GM18861 (cell line): Measurements from ENCODE around the gene ADGRL1.
"Not testable (repeated sequence)": the region's sequence is repeated elsewhere in the genome, so short reads cannot be mapped to it uniquely, and the experiment has no call there.

Source experiments
- ATAC-seq: cut with Tn5 transposase; IDR thresholded peaks from one replicate; pipeline ENCODE4 v1.9.1; 2021; ENCODE audit not compliant: unreplicated experiment

ADGRL1 gene

DNA sequence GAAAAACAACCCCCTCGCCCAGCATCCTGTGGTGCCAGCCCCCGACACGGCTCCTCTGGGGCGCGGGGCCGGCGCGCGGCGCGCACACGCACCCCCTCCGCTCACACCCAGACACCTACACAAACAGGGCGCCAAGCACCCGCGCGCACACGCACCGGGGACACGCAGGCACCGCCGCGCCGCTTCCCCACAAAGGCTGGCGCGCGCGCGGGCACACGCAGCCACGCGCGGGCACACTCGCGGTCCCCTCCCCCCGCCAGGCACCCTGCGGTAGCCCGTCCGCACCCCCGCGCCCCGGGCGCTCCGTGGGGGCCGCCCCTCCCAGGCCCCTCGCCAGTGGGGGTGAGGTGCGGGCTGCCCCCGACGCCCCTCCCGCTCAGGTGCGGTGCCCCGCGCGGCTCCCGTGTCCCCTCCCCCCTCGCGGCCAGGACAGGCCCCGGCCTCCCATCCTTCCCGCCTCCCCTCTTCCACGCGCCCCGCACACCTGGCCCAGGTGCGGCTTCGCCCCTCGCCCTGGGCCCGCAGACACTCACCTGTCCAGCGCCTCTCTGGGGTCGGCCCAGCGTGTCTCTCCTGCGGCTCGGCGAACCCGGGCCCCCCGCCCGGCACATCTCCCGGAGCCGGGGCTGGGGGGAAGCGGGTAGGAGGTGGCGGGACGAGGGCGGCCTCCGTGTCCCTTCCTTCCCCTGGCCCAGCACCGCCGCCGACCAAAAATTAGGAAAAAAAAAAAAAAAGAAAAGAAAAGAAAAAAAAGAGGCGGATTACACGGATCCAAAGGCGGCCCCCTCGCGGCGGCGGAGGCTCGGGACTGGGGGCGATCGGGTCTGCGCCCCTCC, at the start of gene ADGRL1:
Gene ADGRL1, minus strand, starts transcription at position 718 of the 836 bp plus-strand sequence. CDS start 22,567 bp downstream, outside the sequence.
- ATAC-seq, result not testable (repeated sequence)

GRCh38 chr19:14255316-14255715, 49.3 kb upstream of the ADGRL1 start:
- ATAC-seq, result not testable (repeated sequence)

GRCh38 chr19:14253822-14254599, 48.0 kb upstream of the ADGRL1 start:
- not testable (repeated sequence) for ATAC-seq

DNA sequence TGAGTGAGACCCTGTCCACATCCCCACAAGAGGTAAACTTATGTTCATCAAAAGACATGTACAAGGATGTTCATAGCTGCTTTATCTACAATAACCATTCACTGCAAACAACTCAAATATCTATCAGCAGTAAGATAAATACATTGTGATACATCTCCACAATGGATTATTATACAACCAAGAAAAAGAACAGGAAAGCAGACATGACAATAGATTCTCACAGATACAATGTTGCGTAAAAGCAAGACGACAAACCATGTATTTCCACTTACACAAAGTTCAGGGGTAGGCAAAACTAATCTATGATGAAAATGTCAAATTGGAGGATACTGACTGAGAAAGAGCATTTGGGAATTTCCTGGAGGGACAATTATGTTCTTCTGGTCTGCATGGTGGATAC, 46.2 kb upstream of the ADGRL1 start:
- not testable (repeated sequence) for ATAC-seq

DNA sequence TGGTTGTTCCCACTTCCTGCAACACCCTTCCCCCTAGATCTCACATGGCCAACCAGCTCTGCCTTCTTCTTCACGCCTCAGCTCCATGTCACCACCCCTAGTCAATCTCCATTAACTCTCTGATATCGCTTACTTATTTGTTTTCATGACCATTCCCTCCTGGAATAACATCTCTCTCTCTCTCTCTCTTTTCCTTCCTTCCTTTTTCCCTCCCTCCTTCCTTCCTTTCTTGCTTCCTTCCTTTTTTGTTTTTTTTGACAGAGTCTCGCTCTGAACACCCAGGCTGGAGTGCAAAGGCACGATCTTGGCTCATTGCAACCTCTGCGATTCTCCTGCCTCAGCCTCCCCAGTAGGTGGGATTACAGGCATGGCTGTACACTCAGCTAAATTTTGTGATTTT, 44.9 kb upstream of the ADGRL1 start:
- ATAC-seq, result no peak

GRCh38 chr19:14250315-14250714, 44.3 kb upstream of the ADGRL1 start:
- ATAC-seq, result not testable (repeated sequence)

DNA sequence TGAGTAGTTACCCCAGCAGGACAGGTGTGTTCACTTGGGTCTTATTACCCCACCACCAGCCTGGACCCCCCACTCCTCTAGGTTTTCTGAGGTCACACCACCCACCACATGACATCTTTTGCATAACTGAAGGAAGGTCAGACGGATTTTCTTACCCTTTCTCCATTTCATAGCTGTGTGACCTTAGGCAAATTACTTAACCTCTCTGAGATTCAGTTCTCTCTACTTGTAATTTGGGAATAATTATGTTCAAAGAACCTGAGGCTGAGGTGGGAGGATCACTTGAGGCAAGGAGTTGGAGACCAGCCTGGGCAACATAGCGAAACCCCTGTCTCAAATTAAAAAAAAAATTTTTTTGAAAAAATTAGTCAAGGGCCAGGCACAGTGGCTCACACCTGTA, 43.9 kb upstream of the ADGRL1 start:
- not testable (repeated sequence) for ATAC-seq

- ATAC-seq, result not testable (repeated sequence)
Observed at GRCh38 chr19:14249012-14249754, 43.2 kb upstream of the ADGRL1 start.

DNA sequence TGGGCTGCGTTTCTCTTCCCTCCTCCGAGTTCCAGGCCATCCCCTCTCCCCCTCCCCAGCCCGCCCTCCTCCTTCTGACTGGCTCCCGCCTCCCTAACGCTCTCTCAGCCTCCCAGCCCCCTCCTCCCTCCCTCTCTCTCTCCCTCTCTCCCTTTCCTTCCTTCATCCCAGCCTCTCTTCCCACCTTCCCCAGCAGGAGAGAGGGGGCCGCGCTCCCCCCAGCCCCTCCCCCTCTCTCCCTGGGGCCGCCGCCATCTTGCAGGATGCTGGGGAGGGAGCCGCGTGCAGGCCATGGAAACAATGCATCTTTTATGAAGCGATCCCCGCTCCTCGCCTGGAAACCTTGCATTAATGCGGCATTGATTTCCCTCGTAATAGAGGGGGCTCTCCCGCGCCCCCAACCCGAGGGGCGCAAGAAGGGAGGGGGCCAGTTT, 42.6 kb upstream of the ADGRL1 start:
- ATAC-seq, result no peak

- not testable (repeated sequence) for ATAC-seq
Observed at GRCh38 chr19:14247548-14248471, 41.8 kb upstream of the ADGRL1 start.

DNA sequence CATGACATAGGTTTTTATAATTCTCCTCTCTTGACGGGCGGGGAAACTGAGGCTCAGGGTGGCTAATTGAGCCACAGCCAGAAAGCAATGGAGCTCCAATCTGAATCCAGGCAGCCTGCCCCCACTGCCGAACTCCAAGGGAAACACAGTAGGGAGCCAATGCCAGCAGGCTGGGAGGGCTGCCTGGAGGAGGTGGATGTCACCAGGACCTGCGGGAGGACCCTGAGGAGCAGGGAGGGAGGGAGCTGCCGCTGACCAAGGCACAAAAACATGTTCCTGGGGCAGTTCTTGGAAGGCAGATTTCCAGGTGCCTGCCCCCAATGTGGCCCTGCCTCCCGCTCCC, 41.2 kb upstream of the ADGRL1 start:
- ATAC-seq, result not testable (repeated sequence)

- not testable (repeated sequence) for ATAC-seq
Observed at GRCh38 chr19:14244393-14244792, 38.4 kb upstream of the ADGRL1 start.

- ATAC-seq, result not testable (repeated sequence)
Observed at GRCh38 chr19:14243718-14244117, 37.7 kb upstream of the ADGRL1 start.

GRCh38 chr19:14237014-14237941, 31.3 kb upstream of the ADGRL1 start:
- ATAC-seq, result no peak

- ATAC-seq, result not testable (repeated sequence)
Observed at GRCh38 chr19:14232945-14233344, 27.0 kb upstream of the ADGRL1 start.

GRCh38 chr19:14228446-14229071, 22.6 kb upstream of the ADGRL1 start:
- not testable (repeated sequence) for ATAC-seq

- not testable (repeated sequence) for ATAC-seq
Observed at GRCh38 chr19:14226498-14226897, 20.5 kb upstream of the ADGRL1 start.

DNA sequence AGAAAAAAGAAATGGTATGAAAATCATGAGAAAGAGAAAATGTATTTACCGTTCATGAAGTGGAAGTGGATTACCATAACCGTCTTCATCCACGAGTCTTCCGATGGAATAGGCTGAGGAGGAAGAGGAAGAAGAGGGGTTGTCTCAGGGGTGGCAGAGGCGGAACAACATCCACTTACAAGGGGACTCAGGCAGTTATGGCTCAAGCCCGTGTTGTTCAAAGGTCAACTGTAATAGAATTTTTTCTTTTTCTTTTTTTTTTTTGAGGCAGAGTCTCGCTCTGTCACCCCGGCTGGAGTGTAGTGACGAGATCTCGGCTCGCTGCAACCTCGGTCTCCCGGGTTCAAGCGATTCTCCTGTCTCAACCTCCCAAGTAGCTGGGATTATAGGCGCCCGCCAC, 16.9 kb upstream of the ADGRL1 start:
- ATAC-seq, result no peak

DNA sequence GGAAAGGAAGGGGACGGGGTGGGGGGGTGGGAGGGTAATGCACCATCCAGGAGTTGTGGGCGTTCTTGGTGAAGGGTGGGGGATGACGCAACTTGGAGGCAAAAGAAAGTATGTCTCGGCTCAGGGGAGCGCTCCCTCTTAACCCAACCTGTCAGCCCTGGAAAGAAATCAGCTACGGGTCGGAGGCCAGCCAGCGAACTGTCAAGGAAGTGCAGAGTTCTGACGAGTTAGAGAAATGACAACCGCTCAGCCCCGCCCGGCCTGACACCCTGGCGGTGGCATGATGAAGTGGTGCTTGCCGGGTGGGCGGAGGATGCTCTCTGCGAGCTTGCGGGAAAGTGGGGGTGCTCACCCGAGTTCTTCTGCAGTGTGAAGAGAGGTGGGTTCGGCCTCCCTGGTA, 15.4 kb upstream of the ADGRL1 start:
- not testable (repeated sequence) for ATAC-seq
